Mucosa of descending colon (tissue), 3 donors: Measurements from ENCODE around the gene FSTL4. TPM values are rescaled to one million over a fixed set of nuclear protein-coding genes. Genes with fewer than 3 reads are reported as not detected.

ENCODE experiments used
- ATAC-seq: fragments of 200-7000 bp; cut with Tn5 transposase; one replicate; pipeline ENCODE4 v1.9.1; 2020; ENCODE audit warnings: mild to moderate bottlenecking, moderate library complexity
- DNase-seq, 3 donors: peaks; one replicate each; pipeline ENCODE4 v3.0.0-alpha.2; 2020
- H3K36me3 ChIP-seq: fragments of 200-600 bp; one replicate; pipeline ENCODE4 v1.8.0; 2021; ENCODE audit warnings: low read depth, mild to moderate bottlenecking
- H3K4me1 ChIP-seq: fragments of 200-600 bp; one replicate; pipeline ENCODE4 v1.8.0; 2021; ENCODE audit warnings: low read depth, mild to moderate bottlenecking
- H3K4me3 ChIP-seq: fragments of 200-600 bp; one replicate; pipeline ENCODE4 v1.8.0; 2021; ENCODE audit warnings: mild to moderate bottlenecking
- H3K9me3 ChIP-seq: fragments of 200-600 bp; one replicate; pipeline ENCODE4 v1.8.0; 2021; ENCODE audit warnings: mild to moderate bottlenecking
- intact Hi-C, 2 donors: fragments of 100-400 bp; cut with DNase I in 1 of 2; cut with micrococcal nuclease in 1 of 2; formaldehyde crosslinking; loops; one replicate each; pipeline versions ENCODE4 v1.11.0 to v1.11.1; 2022; cut with DNase I, micrococcal nuclease
- total RNA-seq, 3 donors: library from RNA; stranded (reverse); fragmentation: NEBNext Ultra II Directional in 2 of 3; extraction: Animal tissue kit (Norgen Biotek cat#: 25700) in 2 of 3; gene quantifications; one replicate each; pipeline versions ENCODE4 v1.2.1 to v1.2.4, GENCODE V29; 2021 to 2023
- TF ChIP-seq, protein P1 (sequence below): fragments of 200-600 bp; IDR thresholded peaks from one replicate; pipeline ENCODE4 v1.8.0; 2022; ENCODE audit warnings: antibody characterized with exemption, mild to moderate bottlenecking
- donor health status: DM: no; HTN: no; CAD: no; lungs with moderate emphysema.
- donor health status: DM: no; HTN: no; CAD: no.
- donor health status: DM: no; HTN: yes; CAD: no.

FSTL4 gene
- total RNA-seq, 3 donors from 2014 or later = 0.29 to 0.77 (median 0.57) TPM

DNA sequence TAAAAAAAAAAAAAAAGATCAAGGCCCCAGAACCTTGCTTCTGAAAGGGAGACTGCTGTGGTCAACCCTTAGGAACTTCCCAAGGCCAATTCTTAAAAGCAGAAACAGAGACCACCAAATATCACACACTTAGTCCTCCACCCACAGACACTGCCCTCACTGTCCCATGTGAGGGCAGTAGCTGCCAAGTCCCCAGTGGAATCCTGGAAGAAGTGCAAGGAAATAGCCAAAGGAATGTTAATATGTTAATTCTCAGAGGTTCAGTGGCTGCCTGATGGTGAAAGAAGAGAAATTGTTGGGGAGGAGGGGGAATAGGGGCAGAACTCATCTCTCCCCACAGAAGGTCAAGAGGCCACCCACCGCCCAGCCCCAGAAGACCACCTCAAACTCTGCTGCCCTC, 23.1 kb downstream of the FSTL4 start:
- TF ChIP-seq, protein P1, sequence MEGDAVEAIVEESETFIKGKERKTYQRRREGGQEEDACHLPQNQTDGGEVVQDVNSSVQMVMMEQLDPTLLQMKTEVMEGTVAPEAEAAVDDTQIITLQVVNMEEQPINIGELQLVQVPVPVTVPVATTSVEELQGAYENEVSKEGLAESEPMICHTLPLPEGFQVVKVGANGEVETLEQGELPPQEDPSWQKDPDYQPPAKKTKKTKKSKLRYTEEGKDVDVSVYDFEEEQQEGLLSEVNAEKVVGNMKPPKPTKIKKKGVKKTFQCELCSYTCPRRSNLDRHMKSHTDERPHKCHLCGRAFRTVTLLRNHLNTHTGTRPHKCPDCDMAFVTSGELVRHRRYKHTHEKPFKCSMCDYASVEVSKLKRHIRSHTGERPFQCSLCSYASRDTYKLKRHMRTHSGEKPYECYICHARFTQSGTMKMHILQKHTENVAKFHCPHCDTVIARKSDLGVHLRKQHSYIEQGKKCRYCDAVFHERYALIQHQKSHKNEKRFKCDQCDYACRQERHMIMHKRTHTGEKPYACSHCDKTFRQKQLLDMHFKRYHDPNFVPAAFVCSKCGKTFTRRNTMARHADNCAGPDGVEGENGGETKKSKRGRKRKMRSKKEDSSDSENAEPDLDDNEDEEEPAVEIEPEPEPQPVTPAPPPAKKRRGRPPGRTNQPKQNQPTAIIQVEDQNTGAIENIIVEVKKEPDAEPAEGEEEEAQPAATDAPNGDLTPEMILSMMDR = no peak
- ATAC-seq (no peak), DNase-seq (no peak)
- intact Hi-C loops = no loop called here
- no peaks in the 10 kb centered on the region for H3K36me3 ChIP-seq
- no peak overlapping the region for H3K4me3 ChIP-seq
- H3K9me3 ChIP-seq = no peaks in the 10 kb centered on the region
- no peaks in the 10 kb centered on the region for H3K4me1 ChIP-seq

- intact Hi-C loops = no loop called here
- H3K9me3 ChIP-seq = no peaks in the 10 kb centered on the region
- H3K4me3 ChIP-seq = no peak overlapping the region
- ATAC-seq (no peak), DNase-seq (no peak)
- H3K4me1 ChIP-seq = no peaks in the 10 kb centered on the region
- TF ChIP-seq, protein P1 = no peak
- no peaks in the 10 kb centered on the region for H3K36me3 ChIP-seq
Measured at GRCh38 chr5:133582971-133583370, 29.4 kb downstream of the FSTL4 start.

DNA sequence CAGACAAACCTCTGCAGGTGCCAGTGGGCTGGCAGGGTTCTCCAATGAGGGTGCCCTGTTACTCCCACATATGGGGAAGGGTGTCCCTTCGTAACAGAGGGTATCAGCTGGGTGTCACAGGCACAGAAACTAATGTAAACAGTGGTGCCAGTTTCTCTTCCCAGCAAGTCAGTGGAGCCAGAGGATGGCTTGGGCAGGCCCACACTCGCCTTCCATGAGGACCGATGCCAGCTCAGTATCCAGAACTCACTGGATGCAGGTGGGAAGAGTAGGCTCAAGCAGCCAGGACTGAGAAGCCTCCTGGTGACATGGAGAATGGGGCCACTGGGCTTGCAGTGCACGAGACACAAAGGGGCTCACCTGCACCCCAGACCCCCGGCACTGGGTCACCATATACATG, 30.4 kb downstream of the FSTL4 start:
- no peak for DNase-seq
- Histone ChIP-seq H3K36me3 (no peaks in the 10 kb centered on the region), H3K4me3 (no peak overlapping the region), H3K9me3 (no peaks in the 10 kb centered on the region), H3K4me1 (no peaks in the 10 kb centered on the region)
- ATAC-seq = no peak
- intact Hi-C loops = no loop called here
- TF ChIP-seq, protein P1 = no peak

GRCh38 chr5:133581348-133581747, 31.0 kb downstream of the FSTL4 start:
- Histone ChIP-seq H3K4me1 (no peaks in the 10 kb centered on the region), H3K36me3 (no peaks in the 10 kb centered on the region), H3K9me3 (no peaks in the 10 kb centered on the region), H3K4me3 (no peak overlapping the region)
- DNase-seq (no peak), ATAC-seq (no peak)
- intact Hi-C loops = no loop called here
- TF ChIP-seq, protein P1 = no peak

DNA sequence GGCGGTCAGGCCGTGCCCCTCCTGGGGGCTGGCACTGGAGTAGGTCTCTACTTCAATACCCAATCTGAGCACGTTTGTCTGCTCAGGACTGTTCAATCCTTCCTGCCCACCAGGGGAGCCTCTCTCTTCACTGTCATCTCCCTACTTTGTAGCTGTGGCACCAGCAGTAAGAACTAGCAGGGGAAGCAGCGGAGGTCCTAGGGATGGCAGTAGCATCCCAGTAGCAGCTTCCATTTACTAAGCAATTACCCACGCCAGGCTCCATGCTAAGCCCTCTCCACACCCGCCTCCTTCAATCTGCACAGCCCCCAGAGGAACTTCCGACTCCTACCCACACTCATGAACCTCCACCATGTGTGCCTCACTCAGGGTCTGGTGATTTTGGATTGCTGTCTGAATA, 31.7 kb downstream of the FSTL4 start:
- TF ChIP-seq, protein P1 = no peak
- Histone ChIP-seq H3K9me3 (no peaks in the 10 kb centered on the region), H3K36me3 (no peaks in the 10 kb centered on the region), H3K4me3 (no peak overlapping the region), H3K4me1 (no peaks in the 10 kb centered on the region)
- intact Hi-C loops = no loop called here
- ATAC-seq (no peak), DNase-seq (no peak)

DNA sequence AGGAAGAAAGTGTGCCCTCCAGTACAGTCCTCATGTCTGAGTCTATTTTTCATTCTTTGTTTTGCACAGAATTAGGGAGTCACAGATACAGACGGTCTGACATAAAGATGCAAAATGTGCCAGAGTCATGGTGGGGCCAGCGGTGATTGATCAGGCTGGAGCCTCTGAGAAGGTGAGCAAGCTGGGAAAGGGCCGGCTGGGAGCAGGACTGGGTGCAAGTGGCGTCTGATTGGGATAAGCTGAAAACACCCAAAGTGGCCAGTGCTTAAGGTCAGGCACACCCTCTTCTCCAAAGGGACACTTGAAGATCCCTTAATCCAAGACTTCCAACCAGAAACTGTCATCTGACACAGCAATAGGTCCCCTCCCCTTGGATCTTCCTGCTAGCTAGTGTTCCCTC, 32.6 kb downstream of the FSTL4 start:
- H3K9me3 ChIP-seq = no peaks in the 10 kb centered on the region
- no peaks in the 10 kb centered on the region for H3K36me3 ChIP-seq
- DNase-seq (no peak), ATAC-seq (no peak)
- TF ChIP-seq, protein P1 = no peak
- no peak overlapping the region for H3K4me3 ChIP-seq
- intact Hi-C loops = no loop called here
- no peaks in the 10 kb centered on the region for H3K4me1 ChIP-seq
